Esophagus muscularis mucosa (tissue), 4 donors: ENCODE measurements around the gene RBFOX2. TPM values are rescaled to one million over a fixed set of nuclear protein-coding genes. Genes with fewer than 3 reads are reported as not detected.

Experiments
- DNase-seq: peaks from one replicate; pipeline ENCODE4 v3.0.0-alpha.2; 2017; ENCODE audit errors: extremely low spot score
- H3K27ac ChIP-seq, 4 donors: fragments of 200-600 bp; sonication (generic); replicated peaks in 1 of 4; 1 replicate in 3 of 4; 2 replicates in 1 of 4; pipeline ENCODE4 v1.5.1; 2016 to 2019; ENCODE audit warnings: mild to moderate bottlenecking in 1 of 4
- H3K27me3 ChIP-seq, 4 donors: fragments of 200-600 bp; sonication (generic); one replicate each; pipeline versions ENCODE4 v1.5.1 to v1.6.0; 2016 to 2019
- H3K36me3 ChIP-seq, 4 donors: fragments of 200-600 bp; sonication (generic); one replicate each; pipeline ENCODE4 v1.5.1; 2016 to 2019
- H3K4me1 ChIP-seq, 4 donors: fragments of 200-600 bp; sonication (generic); one replicate each; pipeline ENCODE4 v1.5.1; 2016 to 2019
- H3K4me3 ChIP-seq, 4 donors: fragments of 200-600 bp; sonication (generic); 1 replicate in 2 of 4; 2 replicates in 2 of 4; pipeline ENCODE4 v1.5.1; 2016 to 2019; ENCODE audit warnings: mild to moderate bottlenecking in 4 of 4, moderate library complexity in 1 of 4
- H3K9me3 ChIP-seq, 4 donors: fragments of 200-600 bp; sonication (generic); 1 replicate in 3 of 4; 2 replicates in 1 of 4; pipeline ENCODE4 v1.5.1; 2016 to 2019
- CTCF ChIP-seq, 3 experiments: fragments of 200-600 bp in 2 of 3; fragments of 450-650 bp in 1 of 3; sonication (generic) in 2 of 3; IDR thresholded peaks; one replicate each; pipeline ENCODE4 v1.5.1; 2017 to 2019; ENCODE audit warnings: antibody characterized with exemption in 3 of 3, mild to moderate bottlenecking in 2 of 3, moderate library complexity in 1 of 3
- EP300 ChIP-seq: sonication (generic); formaldehyde crosslinking; IDR thresholded peaks from one replicate; pipeline ENCODE4 v1.6.1; 2017; ENCODE audit warnings: antibody characterized with exemption
- POLR2A ChIP-seq: fragments of 450-650 bp; IDR thresholded peaks from one replicate; pipeline ENCODE4 v1.6.1; 2017; ENCODE audit warnings: antibody characterized with exemption, moderate library complexity, mild to moderate bottlenecking, low read depth
- POLR2AphosphoS5 ChIP-seq, 2 donors: sonication (generic); formaldehyde crosslinking; IDR thresholded peaks; one replicate each; pipeline ENCODE4 v1.6.1; 2017; ENCODE audit warnings: antibody characterized with exemption in 2 of 2
- WGBS: methylation state at CpG from one replicate; pipeline ENCODE4 v1.1.5; 2018; 5-methylcytosine and 5-hydroxymethylcytosine counted together
- intact Hi-C: fragments of 100-400 bp; cut with DNase I; formaldehyde crosslinking; loops from one replicate; pipeline ENCODE4 v1.15.1; 2023
- total RNA-seq, 4 donors: library from RNA; depleted of rRNA; stranded (reverse); fragments of >200 nt; gene quantifications; one replicate each; pipeline versions ENCODE4 v1.1.0 to v1.2.1, GENCODE V29; 2016

Gene RBFOX2
- total RNA-seq, 4 donors from 2014 or later, result 113 to 179 (median 155) TPM

- no peak for DNase-seq
- intact Hi-C loops, result no loop called here
- TF ChIP-seq CTCF (IDR thresholded peaks at IDR 0.05) (no peak), POLR2A (no peak), EP300 (no peak), POLR2AphosphoS5 (IDR thresholded peaks at IDR 0.05) (no peak)
- no peaks in the 10 kb centered on the region for H3K36me3 ChIP-seq
- H3K4me1 ChIP-seq, result peaks cover 0 to 16% (median 9%) of the 10 kb centered on the region in 4 donors
- no peaks in the 10 kb centered on the region for H3K9me3 ChIP-seq
- H3K27me3 ChIP-seq, result no peaks in the 10 kb centered on the region
- 81% methylated on average over 6 of the region's 6 CpGs for WGBS
- no peak overlapping the region for H3K4me3 ChIP-seq
- no peak overlapping the region for H3K27ac ChIP-seq
Measured at GRCh38 chr22:35944458-35944857, 84.2 kb downstream of the RBFOX2 start.

DNA sequence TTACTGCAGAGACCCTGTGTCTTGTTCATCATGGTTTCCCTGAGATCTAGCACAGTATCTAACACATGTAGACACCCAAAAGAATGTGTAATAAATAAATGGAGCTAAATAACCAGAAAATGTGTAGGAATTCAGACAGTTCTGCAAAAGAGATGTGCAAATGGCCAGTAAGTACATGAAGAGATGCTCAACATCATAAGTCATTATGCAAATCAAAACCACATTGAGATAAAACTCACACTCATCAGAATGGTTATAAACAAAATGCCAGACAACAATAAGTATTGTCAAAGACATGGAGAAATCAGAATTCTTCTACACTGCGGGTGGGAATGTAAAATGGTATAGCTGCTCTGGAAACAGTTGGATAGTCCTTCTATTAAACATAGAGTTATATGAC lies 88.5 kb downstream of the RBFOX2 start:
- intact Hi-C loops, result no loop called here

GRCh38 chr22:35938226-35938625 lies 90.4 kb downstream of the RBFOX2 start:
- H3K4me1 ChIP-seq, result peaks cover 0 to 23% (median 10%) of the 10 kb centered on the region in 4 donors
- no peaks in the 10 kb centered on the region for H3K36me3 ChIP-seq
- intact Hi-C loops, result no loop called here
- H3K9me3 ChIP-seq, result no peaks in the 10 kb centered on the region
- no peak for DNase-seq
- no peaks in the 10 kb centered on the region for H3K27me3 ChIP-seq
- no peak overlapping the region for H3K4me3 ChIP-seq
- TF ChIP-seq POLR2AphosphoS5 (IDR thresholded peaks at IDR 0.05) (no peak), CTCF (IDR thresholded peaks at IDR 0.05) (no peak), POLR2A (no peak), EP300 (no peak)
- H3K27ac ChIP-seq, result no peak overlapping the region
- WGBS, result 88% methylated on average over 1 of the region's 1 CpG

More for the DNA sequence above, 88.5 kb downstream of the RBFOX2 start:
- DNase-seq, result no peak
- Histone ChIP-seq H3K4me1 (peaks cover 0 to 31% (median 13%) of the 10 kb centered on the region in 4 donors), H3K27me3 (no peaks in the 10 kb centered on the region), H3K36me3 (no peaks in the 10 kb centered on the region), H3K4me3 (no peak overlapping the region), H3K9me3 (no peaks in the 10 kb centered on the region), H3K27ac (no peak overlapping the region)
- WGBS, result 91% methylated on average over 1 of the region's 1 CpG
- TF ChIP-seq POLR2AphosphoS5 (IDR thresholded peaks at IDR 0.05) (no peak), POLR2A (no peak), EP300 (no peak), CTCF (IDR thresholded peaks at IDR 0.05) (no peak)

GRCh38 chr22:35930933-35931332 lies 97.7 kb downstream of the RBFOX2 start:
- TF ChIP-seq CTCF (IDR thresholded peaks at IDR 0.05) (peak; percentile 72 to 82 (median 74)), POLR2AphosphoS5 (IDR thresholded peaks at IDR 0.05) (peak in 1 of 2 donors; percentile 41), POLR2A (no peak), EP300 (no peak)
- Histone ChIP-seq H3K4me1 (peaks cover 7 to 32% (median 26%) of the 10 kb centered on the region in 4 donors), H3K27ac (no peak overlapping the region), H3K4me3 (no peak overlapping the region), H3K36me3 (no peaks in the 10 kb centered on the region), H3K9me3 (no peaks in the 10 kb centered on the region), H3K27me3 (no peaks in the 10 kb centered on the region)
- intact Hi-C loops, result loop anchor here (1.0 to 5.0 kb wide), 2 partner anchors 134 to 191 kb away; no protein-coding TSS in a partner anchor
- no peak for DNase-seq

DNA sequence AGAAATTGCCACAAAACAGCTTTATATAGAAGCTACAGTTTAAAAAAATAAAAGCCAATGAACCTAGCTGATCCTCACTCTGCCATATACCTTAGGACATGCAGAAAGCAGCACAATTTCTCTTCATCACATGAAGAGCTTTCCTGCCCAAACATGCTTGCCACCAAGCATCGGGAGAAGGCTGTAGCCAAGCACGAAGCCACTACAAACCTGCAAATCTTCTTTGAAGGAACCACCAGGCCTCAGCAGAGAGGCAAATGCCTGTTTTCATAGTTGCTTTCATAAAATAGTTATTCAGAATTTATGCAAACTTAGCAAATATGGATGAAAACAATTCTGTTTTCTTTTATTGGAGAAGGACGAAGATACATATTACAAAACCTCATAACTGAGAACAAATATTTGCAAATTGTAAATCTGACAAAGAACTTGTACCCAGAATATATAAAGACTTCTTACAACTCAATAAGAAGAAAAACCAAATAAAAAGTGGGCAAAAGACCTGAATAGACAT lies 100.3 kb downstream of the RBFOX2 start:
- no peaks in the 10 kb centered on the region for H3K9me3 ChIP-seq
- no peak for DNase-seq
- H3K27me3 ChIP-seq, result no peaks in the 10 kb centered on the region
- H3K4me3 ChIP-seq, result no peak overlapping the region
- no peaks in the 10 kb centered on the region for H3K36me3 ChIP-seq
- intact Hi-C loops, result no loop called here
- TF ChIP-seq EP300, result no peak
- no peak for TF ChIP-seq POLR2AphosphoS5 (IDR thresholded peaks at IDR 0.05)
- no peak for TF ChIP-seq POLR2A
- no peak for TF ChIP-seq CTCF (IDR thresholded peaks at IDR 0.05)
- 90% methylated on average over 3 of the region's 3 CpGs for whole genome bisulfite sequencing
- H3K27ac ChIP-seq, result peak overlapping the region in 1 of 4 donors; percentile 10
- H3K4me1 ChIP-seq, result peaks cover 7 to 32% (median 29%) of the 10 kb centered on the region in 4 donors
